ENCODE data around the gene AK5. TPM values are rescaled to one million over a fixed set of nuclear protein-coding genes. Genes with fewer than 3 reads are reported as not detected.

AK5 gene
- total RNA-seq, 6 experiments from 2014 or later, result 51.9 to 77.6 (median 70.8) TPM

GRCh38 chr1:77276941-77277340 lies 4.9 kb upstream of the AK5 start:
- no peaks in the 10 kb centered on the region for H3K36me3 Mint-ChIP-seq (ENCODE audit: low read depth)
- no peak overlapping the region for H3K27ac Mint-ChIP-seq
- H3K9me3 Mint-ChIP-seq, result no peaks in the 10 kb centered on the region
- no peak overlapping the region for H3K4me3 Mint-ChIP-seq
- no peaks in the 10 kb centered on the region; the same call in 1 of the 2 replicates for H3K27me3 Mint-ChIP-seq (ENCODE audit: insufficient read depth)
- no peak for TF ChIP-seq CTCF (IDR thresholded peaks at IDR 0.05)
- H3K4me1 Mint-ChIP-seq (ENCODE audit: low read depth), result peaks cover 25% of the 10 kb centered on the region
- DNase-seq, result no peak

- DNase-seq, result no peak
- H3K4me3 Mint-ChIP-seq, result no peak overlapping the region
- H3K27ac Mint-ChIP-seq, result no peak overlapping the region
- peaks cover 13% of the 10 kb centered on the region; the same call in 1 of the 2 replicates for H3K36me3 Mint-ChIP-seq (ENCODE audit: low read depth)
- peaks cover 30% of the 10 kb centered on the region for H3K4me1 Mint-ChIP-seq (ENCODE audit: low read depth)
- H3K9me3 Mint-ChIP-seq, result no peaks in the 10 kb centered on the region
- TF ChIP-seq CTCF (IDR thresholded peaks at IDR 0.05), result no peak
- no peaks in the 10 kb centered on the region; the same call in 1 of the 2 replicates for H3K27me3 Mint-ChIP-seq (ENCODE audit: insufficient read depth)
Measured at GRCh38 chr1:77279929-77280328, 1.9 kb upstream of the AK5 start.

GRCh38 chr1:77280962-77281361 lies 857 bp upstream of the AK5 start:
- Mint-ChIP-seq H3K27ac (peak overlapping the region; percentile 33; the same call in 1 of the 2 replicates), H3K36me3 (ENCODE audit: low read depth) (peaks cover 13% of the 10 kb centered on the region; the same call in 1 of the 2 replicates), H3K4me3 (peak overlapping the region; percentile 76), H3K27me3 (ENCODE audit: insufficient read depth) (peaks cover 1% of the 10 kb centered on the region; the same call in 1 of the 2 replicates), H3K9me3 (no peaks in the 10 kb centered on the region), H3K4me1 (ENCODE audit: low read depth) (peaks cover 40% of the 10 kb centered on the region)
- no peak for TF ChIP-seq CTCF (IDR thresholded peaks at IDR 0.05)
- no peak for DNase-seq

GRCh38 chr1:77282187-77282865 lies 507 bp downstream of the AK5 start:
- peaks cover 18% of the 10 kb centered on the region for H3K36me3 Mint-ChIP-seq (ENCODE audit: low read depth)
- DNase-seq, result peak; percentile 32
- H3K9me3 Mint-ChIP-seq, result no peaks in the 10 kb centered on the region
- H3K4me1 Mint-ChIP-seq (ENCODE audit: low read depth), result peaks cover 45% of the 10 kb centered on the region
- peak overlapping the region; percentile 95 for H3K4me3 Mint-ChIP-seq
- H3K27ac Mint-ChIP-seq, result peak overlapping the region; percentile 50
- TF ChIP-seq CTCF (IDR thresholded peaks at IDR 0.05), result no peak; the same call in 1 of the 2 replicates
- H3K27me3 Mint-ChIP-seq (ENCODE audit: insufficient read depth), result peaks cover 1% of the 10 kb centered on the region; the same call in 1 of the 2 replicates

- H3K36me3 Mint-ChIP-seq (ENCODE audit: low read depth), result peaks cover 23% of the 10 kb centered on the region
- peak overlapping the region; percentile 50 for H3K27ac Mint-ChIP-seq
- peaks cover 1% of the 10 kb centered on the region; the same call in 1 of the 2 replicates for H3K27me3 Mint-ChIP-seq (ENCODE audit: insufficient read depth)
- no peak for DNase-seq
- no peak for TF ChIP-seq CTCF (IDR thresholded peaks at IDR 0.05)
- peaks cover 52% of the 10 kb centered on the region for H3K4me1 Mint-ChIP-seq (ENCODE audit: low read depth)
- H3K4me3 Mint-ChIP-seq, result peak overlapping the region; percentile 95
- no peaks in the 10 kb centered on the region for H3K9me3 Mint-ChIP-seq
Measured at GRCh38 chr1:77282866-77283539, 1.2 kb downstream of the AK5 start.

Measured in HFFc6 (cell line).